OCI-LY7 (cell line): Measurements from ENCODE around the gene NUP43.

Source experiments
- EZH2phosphoT487 ChIP-seq: fragments of 200-600 bp; sonication (generic); IDR thresholded peaks from 2 replicates; pipeline ENCODE4 v1.6.1; 2018; ENCODE audit warnings: low read depth, borderline replicate concordance, mild to moderate bottlenecking, mixed run types, antibody characterized with exemption, low read length, moderate library complexity, mixed read lengths
- TF ChIP-seq, protein P1 (sequence below): fragments of 200-600 bp; sonication (generic); conservative IDR thresholded peaks from 2 replicates; pipeline ENCODE4 v1.5.1; 2014; ENCODE audit warnings: mild to moderate bottlenecking, antibody characterized with exemption, low read length, moderate library complexity, mixed read lengths

DNA sequence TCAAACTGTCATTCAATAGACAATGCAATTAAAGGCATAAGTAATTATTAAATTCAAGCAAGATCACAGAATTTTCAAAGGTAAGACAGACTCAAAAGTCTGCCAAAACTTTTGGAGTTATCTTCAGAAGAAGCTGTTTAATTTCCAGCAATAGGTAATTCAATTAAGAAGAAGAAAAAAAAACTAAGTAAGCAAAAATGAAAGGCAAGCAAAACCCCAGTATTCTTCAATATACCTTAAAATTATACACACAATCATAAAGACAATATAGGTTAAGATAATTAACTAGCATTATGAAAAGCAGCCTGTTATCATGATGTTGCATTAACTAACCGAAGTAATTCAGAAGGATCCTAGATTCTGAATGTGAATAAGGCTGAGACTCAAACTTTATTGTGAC lies 31.9 kb downstream of the NUP43 start:
- TF ChIP-seq, protein P1, sequence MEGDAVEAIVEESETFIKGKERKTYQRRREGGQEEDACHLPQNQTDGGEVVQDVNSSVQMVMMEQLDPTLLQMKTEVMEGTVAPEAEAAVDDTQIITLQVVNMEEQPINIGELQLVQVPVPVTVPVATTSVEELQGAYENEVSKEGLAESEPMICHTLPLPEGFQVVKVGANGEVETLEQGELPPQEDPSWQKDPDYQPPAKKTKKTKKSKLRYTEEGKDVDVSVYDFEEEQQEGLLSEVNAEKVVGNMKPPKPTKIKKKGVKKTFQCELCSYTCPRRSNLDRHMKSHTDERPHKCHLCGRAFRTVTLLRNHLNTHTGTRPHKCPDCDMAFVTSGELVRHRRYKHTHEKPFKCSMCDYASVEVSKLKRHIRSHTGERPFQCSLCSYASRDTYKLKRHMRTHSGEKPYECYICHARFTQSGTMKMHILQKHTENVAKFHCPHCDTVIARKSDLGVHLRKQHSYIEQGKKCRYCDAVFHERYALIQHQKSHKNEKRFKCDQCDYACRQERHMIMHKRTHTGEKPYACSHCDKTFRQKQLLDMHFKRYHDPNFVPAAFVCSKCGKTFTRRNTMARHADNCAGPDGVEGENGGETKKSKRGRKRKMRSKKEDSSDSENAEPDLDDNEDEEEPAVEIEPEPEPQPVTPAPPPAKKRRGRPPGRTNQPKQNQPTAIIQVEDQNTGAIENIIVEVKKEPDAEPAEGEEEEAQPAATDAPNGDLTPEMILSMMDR, result no peak
- TF ChIP-seq EZH2phosphoT487, result no peak
